SK-N-SH (cell line): Measurements from ENCODE around the gene NTN1. TPM values are rescaled to one million over a fixed set of nuclear protein-coding genes. Genes with fewer than 3 reads are reported as not detected.

ENCODE experiments used
- CTCF ChIA-PET: fragments of 300-600, 350-600 bp; formaldehyde crosslinking; extraction: SDS; loops from one replicate; lab custom pipeline; 2021; lab: Yijun Ruan, JAX
- POLR2A ChIA-PET: fragments of 350-600 bp; sonication (Branson Sonifier 250); formaldehyde crosslinking; extraction: SDS; loops from one replicate; lab custom pipeline; 2020; ENCODE audit warnings: antibody characterized with exemption, inconsistent platforms; lab: Yijun Ruan, JAX
- DNase-seq: peaks from one replicate; pipeline ENCODE4 v3.0.0; 2012
- H2AFZ ChIP-seq: fragments of 200-600 bp; sonication (generic); 2 replicates; pipeline ENCODE4 v1.8.1; 2016; ENCODE audit warnings: antibody characterized with exemption, mild to moderate bottlenecking, low read depth
- H3F3A ChIP-seq: fragments of 200-600 bp; sonication (generic); replicated peaks from 2 replicates; pipeline ENCODE3; 2016; ENCODE audit warnings: antibody characterized with exemption, mild to moderate bottlenecking; ENCODE audit not compliant: insufficient read depth
- H3K27ac ChIP-seq, 2 experiments: fragments of 200-500 bp in 1 of 2; fragments of 200-600 bp in 1 of 2; sonication (Bioruptor generic) in 1 of 2; sonication (generic), shearing (Covaris generic) in 1 of 2; 2 replicates each; pipeline versions ENCODE4 v1.5.1 to v1.6.1; 2014 to 2016; ENCODE audit warnings: low read depth in 2 of 2, inconsistent platforms in 1 of 2, low read length in 1 of 2, mild to moderate bottlenecking in 1 of 2, mixed read lengths in 1 of 2
- H3K27me3 ChIP-seq: fragments of 200-600 bp; sonication (generic), shearing (Covaris generic); 2 replicates; pipeline ENCODE4 v1.6.1; 2016; ENCODE audit warnings: mixed run types; ENCODE audit not compliant: insufficient read depth
- H3K36me3 ChIP-seq, 2 experiments: fragments of 200-500 bp in 1 of 2; fragments of 200-600 bp in 1 of 2; sonication (Bioruptor generic) in 1 of 2; sonication (generic) in 1 of 2; replicated peaks in 1 of 2; 2 replicates each; pipeline versions ENCODE3 to v1.5.1; 2014 to 2016; ENCODE audit warnings: low read length in 1 of 2, mild to moderate bottlenecking in 1 of 2; ENCODE audit not compliant: insufficient read depth in 2 of 2, control insufficient read depth in 1 of 2
- H3K4me1 ChIP-seq, 2 experiments: fragments of 200-500 bp in 1 of 2; fragments of 200-600 bp in 1 of 2; sonication (Bioruptor generic) in 1 of 2; sonication (generic), shearing (Covaris generic) in 1 of 2; 2 replicates each; pipeline versions ENCODE4 v1.5.1 to v1.6.1; 2014 to 2016; ENCODE audit warnings: low read depth in 1 of 2, low read length in 1 of 2, mixed run types in 1 of 2; ENCODE audit not compliant: insufficient read depth in 2 of 2, control insufficient read depth in 1 of 2
- H3K4me2 ChIP-seq: fragments of 200-600 bp; sonication (generic), shearing (Covaris generic); 2 replicates; pipeline ENCODE4 v1.6.1; 2017; ENCODE audit warnings: mixed run types
- H3K4me3 ChIP-seq, 2 experiments: fragments of 200-500 bp in 1 of 2; fragments of 200-600 bp in 1 of 2; sonication (Bioruptor generic) in 1 of 2; sonication (generic), shearing (Covaris generic) in 1 of 2; 2 replicates each; pipeline versions ENCODE4 v1.5.1 to v1.8.1; 2014 to 2016; ENCODE audit warnings: low read depth in 2 of 2, inconsistent platforms in 1 of 2, low read length in 1 of 2, mild to moderate bottlenecking in 1 of 2, mixed read lengths in 1 of 2, moderate library complexity in 1 of 2
- H3K79me2 ChIP-seq: fragments of 200-600 bp; sonication (generic); 2 replicates; pipeline ENCODE4 v1.8.1; 2017; ENCODE audit warnings: mild to moderate bottlenecking; ENCODE audit not compliant: insufficient read depth
- H3K9ac ChIP-seq: fragments of 200-600 bp; sonication (generic); 2 replicates; pipeline ENCODE4 v1.6.1; 2017; ENCODE audit warnings: mixed run types
- H3K9me2 ChIP-seq: fragments of 200-600 bp; sonication (generic); 2 replicates; pipeline ENCODE4 v1.6.1; 2017; ENCODE audit warnings: mixed run types
- H3K9me3 ChIP-seq: fragments of 200-600 bp; sonication (generic); 2 replicates; pipeline ENCODE4 v1.6.1; 2017; ENCODE audit warnings: mixed run types, mild to moderate bottlenecking, moderate library complexity
- H4K20me1 ChIP-seq: fragments of 200-600 bp; sonication (generic); 2 replicates; pipeline ENCODE4 v1.6.1; 2017; ENCODE audit warnings: mild to moderate bottlenecking, mixed run types; ENCODE audit not compliant: insufficient read depth
- EP300 ChIP-seq, 2 experiments: IDR thresholded peaks; 2 replicates each; pipeline versions ENCODE4 v1.4.0 to v1.6.1; 2012; ENCODE audit warnings: borderline replicate concordance in 1 of 2, low read depth in 1 of 2, low read length in 1 of 2
- EZH2phosphoT487 ChIP-seq: fragments of 200-600 bp; sonication (generic); IDR thresholded peaks from 2 replicates; pipeline ENCODE4 v1.6.1; 2017; ENCODE audit warnings: low read depth, mixed run types, mild to moderate bottlenecking, antibody characterized with exemption, moderate library complexity, borderline replicate concordance
- FOSL2 ChIP-seq: IDR thresholded peaks from 2 replicates; pipeline ENCODE4 v1.4.0; 2012; ENCODE audit warnings: low read depth, mild to moderate bottlenecking, moderate library complexity, borderline replicate concordance
- GATA2 ChIP-seq: sonication (generic); formaldehyde crosslinking; IDR thresholded peaks from 2 replicates; pipeline ENCODE4 v1.5.0; 2020; ENCODE audit warnings: mild to moderate bottlenecking, missing genetic modification reagents
- JUND ChIP-seq: IDR thresholded peaks from 2 replicates; pipeline ENCODE4 v1.4.0; 2012
- MEF2A ChIP-seq: IDR thresholded peaks from 2 replicates; pipeline ENCODE4 v1.4.0; 2012; ENCODE audit warnings: low read depth, borderline replicate concordance
- NFIC ChIP-seq: IDR thresholded peaks from 2 replicates; pipeline ENCODE4 v1.4.0; 2012; ENCODE audit warnings: borderline replicate concordance
- POLR2AphosphoS5 ChIP-seq: IDR thresholded peaks from 2 replicates; pipeline ENCODE4 v1.6.1; 2012; ENCODE audit warnings: low read depth, low read length
- RAD21 ChIP-seq: IDR thresholded peaks from 2 replicates; pipeline ENCODE4 v1.6.1; 2012; ENCODE audit warnings: mild to moderate bottlenecking, low read length
- RCOR1 ChIP-seq: fragments of 150-350 bp; IDR thresholded peaks from 2 replicates; pipeline ENCODE4 v1.6.1; 2017; ENCODE audit warnings: antibody characterized with exemption, low read length
- TCF12 ChIP-seq: IDR thresholded peaks from 2 replicates; pipeline ENCODE4 v1.4.0; 2012
- TEAD4 ChIP-seq: IDR thresholded peaks from 2 replicates; pipeline ENCODE4 v1.4.0; 2012; ENCODE audit warnings: mild to moderate bottlenecking, borderline replicate concordance; ENCODE audit not compliant: insufficient read depth
- WGBS: methylation state at CpG from one replicate; pipeline ENCODE4 v1.1.6; 2017; ENCODE audit warnings: low lambda C conversion rate; 5-methylcytosine and 5-hydroxymethylcytosine counted together
- polyA plus RNA-seq, 3 experiments: library from polyadenylated mRNA; depleted of rRNA; stranded (reverse); fragments of >200 nt; gene quantifications; 2 replicates each; pipeline ENCODE4 v1.2.3, GENCODE V29; 2012
- TF ChIP-seq, protein P1 (sequence below): IDR thresholded peaks from 2 replicates; pipeline ENCODE4 v1.4.0; 2012; ENCODE audit warnings: low read depth, borderline replicate concordance
- TF ChIP-seq, protein P2 (sequence below): fragments of 200-600 bp; sonication (generic); IDR thresholded peaks from 2 replicates; pipeline ENCODE4 v1.6.1; 2017; ENCODE audit warnings: antibody characterized with exemption, mild to moderate bottlenecking, moderate library complexity
- TF ChIP-seq, protein P3 (sequence below): fragments of 150-350 bp; IDR thresholded peaks from 2 replicates; pipeline ENCODE4 v1.6.1; 2017; ENCODE audit warnings: antibody characterized with exemption, low read length, low read depth, borderline replicate concordance
- TF ChIP-seq, protein P4 (sequence below): fragments of 150-350 bp; IDR thresholded peaks from 2 replicates; pipeline ENCODE4 v1.6.1; 2016; ENCODE audit warnings: mild to moderate bottlenecking, low read depth, low read length

NTN1 gene
- polyA plus RNA-seq, 1 of the 3 experiments (the other 2 are of a cell fraction) = 0.05 TPM

DNA sequence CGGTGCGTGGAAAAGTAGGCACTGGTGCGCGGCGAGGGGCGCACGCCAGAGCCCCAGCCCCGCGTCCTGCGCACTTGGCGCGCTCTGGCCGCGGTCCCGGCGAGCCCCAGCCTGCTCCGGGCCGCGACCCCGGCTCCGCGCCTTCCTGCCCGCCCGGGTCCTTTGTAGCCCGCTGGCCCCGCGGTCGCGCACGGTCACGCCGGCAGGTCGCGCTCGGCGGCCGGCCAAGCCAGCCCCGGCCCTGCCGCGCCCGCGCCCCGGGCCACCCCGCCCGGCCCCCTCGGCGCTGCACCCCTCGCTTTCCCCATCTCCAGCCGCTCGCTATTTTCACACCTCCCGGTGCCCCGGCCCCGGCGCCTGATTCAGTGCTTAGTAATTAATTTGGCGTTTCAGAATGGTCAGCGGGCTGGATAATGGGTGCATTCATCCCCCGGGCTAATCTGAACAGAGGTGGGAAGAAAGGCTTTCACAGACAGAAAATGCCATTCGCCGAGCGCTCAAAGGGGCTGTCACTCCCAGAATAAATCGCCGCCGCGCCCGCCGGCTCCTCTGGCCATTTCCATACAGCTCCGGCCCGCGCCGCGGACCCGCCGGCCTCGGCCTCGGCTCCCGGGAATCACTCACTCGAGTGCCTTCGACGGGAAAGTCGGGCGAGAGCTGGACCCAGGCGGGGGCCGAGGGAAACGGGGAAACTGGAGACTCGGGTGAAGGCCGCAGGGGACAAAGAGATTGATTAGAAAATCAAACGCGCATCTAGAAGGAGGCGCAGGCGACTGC is 17.8 kb upstream of the NTN1 start:
- WGBS = 6% methylated on average over 35 of the region's 90 CpGs
- H3K4me1 ChIP-seq = no peaks in the 10 kb centered on the region
- no peak overlapping the region for H3K9ac ChIP-seq
- no peaks in the 10 kb centered on the region for H3F3A ChIP-seq
- no peak overlapping the region for H2AFZ ChIP-seq
- H3K27me3 ChIP-seq = peaks cover 30% of the 10 kb centered on the region
- no peak overlapping the region for H3K4me2 ChIP-seq
- H3K36me3 ChIP-seq = no peaks in the 10 kb centered on the region
- POLR2A ChIA-PET = no interaction called here
- H3K27ac ChIP-seq = no peak overlapping the region
- H4K20me1 ChIP-seq = no peaks in the 10 kb centered on the region
- H3K9me2 ChIP-seq = no peaks in the 10 kb centered on the region
- no peaks in the 10 kb centered on the region for H3K9me3 ChIP-seq
- 0 out of 2 replicates have a peak, but pooled peaks have one; percentile 54 for TF ChIP-seq EZH2phosphoT487
- TF ChIP-seq, protein P1, sequence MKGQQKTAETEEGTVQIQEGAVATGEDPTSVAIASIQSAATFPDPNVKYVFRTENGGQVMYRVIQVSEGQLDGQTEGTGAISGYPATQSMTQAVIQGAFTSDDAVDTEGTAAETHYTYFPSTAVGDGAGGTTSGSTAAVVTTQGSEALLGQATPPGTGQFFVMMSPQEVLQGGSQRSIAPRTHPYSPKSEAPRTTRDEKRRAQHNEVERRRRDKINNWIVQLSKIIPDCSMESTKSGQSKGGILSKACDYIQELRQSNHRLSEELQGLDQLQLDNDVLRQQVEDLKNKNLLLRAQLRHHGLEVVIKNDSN = no peak
- CTCF ChIA-PET = interaction anchor here (1.5 kb wide), 1 partner anchor 10 kb away, joined by 3 read pairs; no protein-coding TSS in a partner anchor
- DNase-seq = peak; percentile 35
- no peak overlapping the region for H3K4me3 ChIP-seq
- H3K79me2 ChIP-seq = no peaks in the 10 kb centered on the region

DNA sequence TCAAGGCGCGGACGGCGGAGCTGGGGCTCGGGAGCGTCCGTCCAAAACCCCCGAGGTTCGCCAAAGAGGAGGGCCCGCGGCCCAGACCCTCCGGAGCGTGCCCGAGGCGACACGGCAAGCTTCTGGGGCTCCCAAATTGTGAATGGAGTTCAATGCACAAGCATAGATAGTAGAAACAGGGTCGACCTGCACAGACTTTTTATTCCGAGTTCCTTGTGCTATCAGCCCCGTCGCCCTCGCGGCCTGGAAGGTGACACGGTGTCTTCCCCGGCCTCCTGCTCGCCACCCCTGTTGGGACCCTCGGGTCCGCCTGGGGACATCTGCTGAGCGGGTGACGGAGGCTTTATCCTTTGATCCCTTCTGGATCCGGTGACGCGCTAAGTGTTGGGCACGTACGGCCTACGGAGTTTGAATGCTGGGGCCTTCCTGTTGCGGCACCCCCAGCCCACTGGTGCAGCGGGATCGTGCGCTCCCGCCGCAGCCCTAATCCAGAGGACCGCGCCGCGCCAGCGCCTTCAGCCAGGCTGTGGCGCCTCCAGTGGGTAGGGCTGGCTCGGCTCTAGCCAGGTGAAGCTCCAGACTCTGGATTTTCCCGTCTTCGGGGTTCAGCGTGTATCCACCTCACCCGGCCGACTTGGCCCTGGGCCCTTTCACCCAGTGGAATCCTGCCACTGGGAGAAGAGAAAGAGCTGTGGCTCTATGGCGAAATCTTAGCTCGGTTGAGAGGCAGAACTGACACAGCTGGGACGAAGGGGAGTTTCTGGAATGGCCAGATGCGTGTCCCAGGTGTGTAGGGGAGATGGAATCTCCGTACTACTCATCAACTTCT is 17.0 kb upstream of the NTN1 start:
- CTCF ChIA-PET = interaction anchor here (1.5 kb wide), 1 partner anchor 11 kb away, joined by 3 read pairs; no protein-coding TSS in a partner anchor
- H3K9me2 ChIP-seq = no peaks in the 10 kb centered on the region
- WGBS = 40% methylated on average over 51 of the region's 58 CpGs

DNA sequence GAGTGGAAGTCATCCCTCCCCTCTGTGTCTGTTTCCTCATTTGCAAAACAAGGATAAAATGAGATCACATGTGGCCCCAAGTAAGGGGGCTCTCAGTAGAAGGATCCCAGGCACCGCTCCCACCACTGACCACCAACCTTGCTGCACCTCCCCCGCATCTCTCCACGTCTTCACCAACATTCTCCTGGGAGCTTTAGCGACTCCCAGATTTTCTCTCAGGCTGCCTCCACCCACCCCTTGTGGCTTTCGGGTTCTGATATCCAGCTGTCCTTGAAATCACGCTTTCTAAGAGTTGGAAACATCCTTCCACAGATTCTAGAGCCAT is 16.4 kb upstream of the NTN1 start:
- H3K36me3 ChIP-seq = no peaks in the 10 kb centered on the region
- no peaks in the 10 kb centered on the region for H3K4me1 ChIP-seq
- no peaks in the 10 kb centered on the region for H3K9me2 ChIP-seq
- no peak for DNase-seq
- POLR2A ChIA-PET = no interaction called here
- no peaks in the 10 kb centered on the region for H3K9me3 ChIP-seq
- no peak overlapping the region for H3K27ac ChIP-seq
- H4K20me1 ChIP-seq = no peaks in the 10 kb centered on the region
- H3K79me2 ChIP-seq = no peaks in the 10 kb centered on the region
- CTCF ChIA-PET = interaction anchor here (1.5 kb wide), 1 partner anchor 11 kb away, joined by 3 read pairs; no protein-coding TSS in a partner anchor
- 48% methylated on average over 6 of the region's 6 CpGs for WGBS
- no peaks in the 10 kb centered on the region for H3F3A ChIP-seq
- no peak overlapping the region for H2AFZ ChIP-seq
- no peak overlapping the region for H3K4me2 ChIP-seq
- no peak overlapping the region for H3K9ac ChIP-seq
- no peak overlapping the region for H3K4me3 ChIP-seq
- peaks cover 30% of the 10 kb centered on the region for H3K27me3 ChIP-seq
- TF ChIP-seq, protein P2, sequence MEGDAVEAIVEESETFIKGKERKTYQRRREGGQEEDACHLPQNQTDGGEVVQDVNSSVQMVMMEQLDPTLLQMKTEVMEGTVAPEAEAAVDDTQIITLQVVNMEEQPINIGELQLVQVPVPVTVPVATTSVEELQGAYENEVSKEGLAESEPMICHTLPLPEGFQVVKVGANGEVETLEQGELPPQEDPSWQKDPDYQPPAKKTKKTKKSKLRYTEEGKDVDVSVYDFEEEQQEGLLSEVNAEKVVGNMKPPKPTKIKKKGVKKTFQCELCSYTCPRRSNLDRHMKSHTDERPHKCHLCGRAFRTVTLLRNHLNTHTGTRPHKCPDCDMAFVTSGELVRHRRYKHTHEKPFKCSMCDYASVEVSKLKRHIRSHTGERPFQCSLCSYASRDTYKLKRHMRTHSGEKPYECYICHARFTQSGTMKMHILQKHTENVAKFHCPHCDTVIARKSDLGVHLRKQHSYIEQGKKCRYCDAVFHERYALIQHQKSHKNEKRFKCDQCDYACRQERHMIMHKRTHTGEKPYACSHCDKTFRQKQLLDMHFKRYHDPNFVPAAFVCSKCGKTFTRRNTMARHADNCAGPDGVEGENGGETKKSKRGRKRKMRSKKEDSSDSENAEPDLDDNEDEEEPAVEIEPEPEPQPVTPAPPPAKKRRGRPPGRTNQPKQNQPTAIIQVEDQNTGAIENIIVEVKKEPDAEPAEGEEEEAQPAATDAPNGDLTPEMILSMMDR = no peak
- TF ChIP-seq JUND = no peak
- no peak for TF ChIP-seq POLR2AphosphoS5
- TF ChIP-seq, protein P3, sequence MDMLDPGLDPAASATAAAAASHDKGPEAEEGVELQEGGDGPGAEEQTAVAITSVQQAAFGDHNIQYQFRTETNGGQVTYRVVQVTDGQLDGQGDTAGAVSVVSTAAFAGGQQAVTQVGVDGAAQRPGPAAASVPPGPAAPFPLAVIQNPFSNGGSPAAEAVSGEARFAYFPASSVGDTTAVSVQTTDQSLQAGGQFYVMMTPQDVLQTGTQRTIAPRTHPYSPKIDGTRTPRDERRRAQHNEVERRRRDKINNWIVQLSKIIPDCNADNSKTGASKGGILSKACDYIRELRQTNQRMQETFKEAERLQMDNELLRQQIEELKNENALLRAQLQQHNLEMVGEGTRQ = no peak
- TF ChIP-seq, protein P4, sequence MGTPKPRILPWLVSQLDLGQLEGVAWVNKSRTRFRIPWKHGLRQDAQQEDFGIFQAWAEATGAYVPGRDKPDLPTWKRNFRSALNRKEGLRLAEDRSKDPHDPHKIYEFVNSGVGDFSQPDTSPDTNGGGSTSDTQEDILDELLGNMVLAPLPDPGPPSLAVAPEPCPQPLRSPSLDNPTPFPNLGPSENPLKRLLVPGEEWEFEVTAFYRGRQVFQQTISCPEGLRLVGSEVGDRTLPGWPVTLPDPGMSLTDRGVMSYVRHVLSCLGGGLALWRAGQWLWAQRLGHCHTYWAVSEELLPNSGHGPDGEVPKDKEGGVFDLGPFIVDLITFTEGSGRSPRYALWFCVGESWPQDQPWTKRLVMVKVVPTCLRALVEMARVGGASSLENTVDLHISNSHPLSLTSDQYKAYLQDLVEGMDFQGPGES = no peak
- TF ChIP-seq RAD21 = no peak
- TF ChIP-seq GATA2 (CRISPR knock-in tag) = no peak
- no peak for TF ChIP-seq NFIC
- no peak for TF ChIP-seq EP300 (IDR thresholded peaks at IDR 0.05; ENCODE audit: borderline replicate concordance in 1 of 2, low read depth in 1 of 2, low read length in 1 of 2)
- no peak for TF ChIP-seq RCOR1
- TF ChIP-seq TEAD4 = no peak
- no peak for TF ChIP-seq FOSL2
- TF ChIP-seq MEF2A = no peak

More for the DNA sequence above, 17.0 kb upstream of the NTN1 start:
- no peak overlapping the region for H3K4me2 ChIP-seq
- H3K79me2 ChIP-seq = no peaks in the 10 kb centered on the region
- POLR2A ChIA-PET = no interaction called here
- peaks cover 30% of the 10 kb centered on the region for H3K27me3 ChIP-seq
- H3K4me3 ChIP-seq = no peak overlapping the region
- no peak overlapping the region for H3K27ac ChIP-seq
- DNase-seq = no peak
- no peaks in the 10 kb centered on the region for H3K4me1 ChIP-seq
- TF ChIP-seq TCF12 = no peak
- H3F3A ChIP-seq = no peaks in the 10 kb centered on the region
- H3K36me3 ChIP-seq = no peaks in the 10 kb centered on the region
- no peaks in the 10 kb centered on the region for H4K20me1 ChIP-seq
- H3K9ac ChIP-seq = no peak overlapping the region
- H2AFZ ChIP-seq = no peak overlapping the region
- H3K9me3 ChIP-seq = no peaks in the 10 kb centered on the region
